ENCODE results near the gene PWWP2B. TPM values are rescaled to one million over a fixed set of nuclear protein-coding genes. Genes with fewer than 3 reads are reported as not detected.

Gene PWWP2B
- total and polyA plus RNA-seq, 2 experiments from 2014 or later = 2.3 to 12.8 TPM

- TF ChIP-seq ZNF462 (CRISPR knock-in tag; IDR thresholded peaks at IDR 0.05) (no peak), NANOG (IDR thresholded peaks at IDR 0.05; ENCODE audit: borderline replicate concordance) (no peak), POLR2AphosphoS5 (IDR thresholded peaks at IDR 0.05; ENCODE audit: low read depth) (no peak)
Measured at GRCh38 chr10:132439424-132440163, 42.6 kb downstream of the PWWP2B start (continued).

GRCh38 chr10:132440791-132441565, 44.0 kb downstream of the PWWP2B start:
- peaks cover 5% of the 10 kb centered on the region for H3K27me3 Mint-ChIP-seq (ENCODE audit: insufficient read depth, low read depth, poor library complexity)
- no peaks in the 10 kb centered on the region for H4K20me1 ChIP-seq (replicated peaks; ENCODE audit: insufficient read depth)
- no peak for DNase-seq (ENCODE audit: low spot score)
- H2AFZ ChIP-seq = no peak overlapping the region
- H3K27ac ChIP-seq (ENCODE audit: low read depth) = no peak overlapping the region
- H3K9me2 ChIP-seq (ENCODE audit: insufficient read depth) = no peaks in the 10 kb centered on the region
- H3K4me3 Mint-ChIP-seq = no peak overlapping the region
- H3K9me3 Mint-ChIP-seq = no peaks in the 10 kb centered on the region
- H3K4me2 ChIP-seq = no peak overlapping the region
- peaks cover 5% of the 10 kb centered on the region; the same call in 1 of the 2 replicates for H3K4me1 ChIP-seq (ENCODE audit: insufficient read depth)
- H3K36me3 Mint-ChIP-seq (ENCODE audit: low read depth) = no peaks in the 10 kb centered on the region; the same call in 2 of the 3 replicates
- H3K79me2 ChIP-seq (replicated peaks; ENCODE audit: insufficient read depth) = no peaks in the 10 kb centered on the region
- no peaks in the 10 kb centered on the region for H3K36me3 ChIP-seq (ENCODE audit: insufficient read depth)
- no peak for ATAC-seq
- H3K4me3 ChIP-seq = no peak overlapping the region
- no peaks in the 10 kb centered on the region for H3K27me3 ChIP-seq (ENCODE audit: insufficient read depth)
- no peaks in the 10 kb centered on the region for H3F3A ChIP-seq (replicated peaks; ENCODE audit: low read depth)
- no peak overlapping the region for H3K27ac Mint-ChIP-seq
- peaks cover 11% of the 10 kb centered on the region for H3K4me1 Mint-ChIP-seq
- no peak for TF ChIP-seq EZH2 (IDR thresholded peaks at IDR 0.05; ENCODE audit: low read depth, unreplicated experiment)
- TF ChIP-seq REST (IDR thresholded peaks at IDR 0.05; ENCODE audit: unreplicated experiment) = no peak
- no peak for TF ChIP-seq JUNB (IDR thresholded peaks at IDR 0.05; ENCODE audit: unreplicated experiment)
- no peak for TF ChIP-seq STAT1 (IDR thresholded peaks at IDR 0.05; ENCODE audit: unreplicated experiment)
- no peak for TF ChIP-seq ETS1 (IDR thresholded peaks at IDR 0.05)
